DMS153 treated with DMSO at 0.1 percent for 48 hours (cell line): ENCODE data around the gene LMTK3.

Experiments used
- DNase-seq: peaks from one replicate; lab custom pipeline; 2025; ENCODE audit not compliant: unreplicated experiment; lab: John Stamatoyannopoulos, UW

The LMTK3 gene

DNA sequence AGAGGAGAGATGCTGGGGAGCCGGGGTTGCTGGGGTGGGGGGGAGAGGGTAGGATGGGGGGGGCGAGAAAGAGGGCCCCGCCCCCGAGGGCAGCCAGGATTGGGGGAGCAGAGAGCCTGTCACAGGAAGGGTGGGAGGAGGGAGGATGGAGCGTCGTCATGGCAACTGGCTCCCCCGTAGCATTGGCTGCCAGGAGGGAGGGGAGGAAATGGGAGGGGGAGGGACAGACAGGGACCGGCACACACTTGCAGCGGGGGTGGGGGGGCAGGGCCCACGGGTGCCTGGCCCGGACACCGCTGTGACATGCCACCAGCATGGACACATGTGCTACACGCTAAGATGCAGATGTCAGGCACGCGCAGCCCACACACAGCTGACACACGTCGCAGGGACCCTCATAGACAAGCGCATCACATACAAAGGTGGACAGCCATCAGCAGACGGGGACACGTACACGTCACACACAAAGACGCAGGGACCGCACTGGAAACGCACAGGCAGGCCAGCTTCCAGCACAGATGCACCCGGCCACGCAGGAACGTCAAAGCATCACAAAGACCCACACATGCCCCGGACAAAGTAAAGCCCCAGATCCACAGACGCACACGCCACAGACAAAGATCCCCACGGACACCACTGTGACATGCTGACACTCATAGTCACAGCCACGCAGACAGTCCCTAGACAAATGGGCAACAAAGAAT is at the start of gene LMTK3:
Gene LMTK3, minus strand, starts transcription at position 36 of the 704 bp plus-strand sequence. CDS start 259 bp downstream, outside the sequence.
- no peak for DNase-seq

DNA sequence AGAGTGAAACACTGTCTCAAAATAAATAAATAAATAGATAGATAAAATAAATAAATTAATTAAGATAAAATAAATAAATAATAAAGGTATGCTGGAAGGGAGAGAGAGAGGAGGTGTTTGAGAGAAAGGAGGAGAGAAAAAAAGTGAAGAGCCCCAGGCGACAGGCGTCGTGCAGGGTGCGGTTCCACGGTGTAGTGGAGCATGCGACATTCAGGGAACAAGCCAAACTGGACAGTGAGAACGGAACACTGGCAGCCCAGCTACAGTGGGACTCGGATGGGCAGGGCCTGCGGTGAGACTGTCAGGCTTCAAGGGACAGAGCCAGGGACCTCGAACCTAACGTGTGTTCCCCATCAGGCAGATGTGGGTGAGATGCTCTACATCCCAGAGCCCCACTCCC is 49.8 kb upstream of the LMTK3 start:
- DNase-seq: no peak

DNA sequence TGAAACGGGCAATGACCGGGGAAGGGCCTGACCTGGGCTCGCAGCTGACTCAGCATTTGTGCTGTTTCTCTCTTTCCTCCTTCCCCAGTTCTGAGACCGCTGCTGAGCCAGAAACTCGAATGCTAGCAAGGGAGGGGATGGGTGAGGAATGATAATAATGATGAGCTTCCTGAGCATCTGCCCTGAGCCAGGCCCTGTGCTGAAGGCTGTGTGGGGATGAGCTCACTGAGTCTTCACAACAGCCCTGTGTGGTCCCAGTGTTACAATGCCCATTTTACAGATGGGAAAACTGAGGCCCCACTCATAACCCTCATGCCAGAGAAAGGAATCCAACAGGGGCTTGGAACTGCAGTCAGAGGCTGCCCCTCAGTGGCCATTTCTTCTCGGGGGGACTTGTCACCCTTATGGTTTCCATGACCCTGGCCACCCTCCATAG is 48.5 kb upstream of the LMTK3 start:
- DNase-seq: no peak

DNA sequence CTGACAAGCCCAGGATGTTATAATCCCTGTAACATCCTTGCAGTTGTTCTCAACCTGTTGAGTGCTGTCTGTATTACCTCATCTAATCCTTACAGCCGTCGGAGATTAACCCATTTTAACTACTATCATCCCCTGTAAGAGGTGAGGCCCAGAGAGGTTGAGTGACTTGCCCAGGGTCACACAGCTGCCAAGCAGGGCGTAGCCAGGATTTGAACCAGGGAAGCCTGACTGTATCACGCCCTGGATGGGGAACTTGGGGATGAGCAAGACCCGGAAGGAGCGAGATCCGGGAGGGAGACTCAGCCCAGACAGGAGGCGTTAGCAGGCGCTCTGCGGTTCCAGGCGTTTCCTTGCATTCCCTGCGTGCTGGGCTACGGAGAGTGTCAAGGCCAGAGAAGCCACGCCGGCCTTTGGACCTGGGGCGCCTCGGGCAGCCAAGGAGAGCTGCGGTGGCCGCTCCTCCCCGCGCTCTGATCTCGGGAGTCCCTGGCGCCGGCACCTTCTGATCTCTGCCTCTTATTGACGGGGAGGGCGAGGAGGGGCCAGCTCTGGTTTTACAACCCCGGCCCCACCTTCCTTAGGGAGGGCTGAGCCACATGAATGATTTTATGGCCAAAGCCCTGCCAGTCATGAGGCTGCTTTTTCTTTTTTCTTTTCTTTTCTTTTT is 46.5 kb upstream of the LMTK3 start:
- DNase-seq: no peak

DNA sequence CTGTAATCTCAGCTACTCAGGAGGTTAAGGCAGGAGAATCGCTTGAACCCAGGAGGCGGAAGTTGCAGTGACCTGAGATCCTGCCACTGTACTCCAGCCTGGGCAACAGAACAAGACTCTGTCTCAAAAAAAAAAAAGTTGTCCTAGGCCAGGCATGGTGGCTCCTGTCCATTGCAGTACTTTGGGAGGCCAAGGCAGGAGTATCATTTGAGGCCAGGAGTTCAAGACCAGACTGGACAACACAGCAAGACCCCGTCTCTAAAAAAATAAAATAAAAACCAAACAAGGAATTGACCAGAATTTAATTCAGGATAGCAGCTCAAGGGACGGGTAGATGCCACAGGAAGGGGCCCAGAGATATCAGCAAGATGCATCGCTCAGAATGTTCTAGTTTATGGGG is 45.2 kb upstream of the LMTK3 start:
- no peak for DNase-seq

DNA sequence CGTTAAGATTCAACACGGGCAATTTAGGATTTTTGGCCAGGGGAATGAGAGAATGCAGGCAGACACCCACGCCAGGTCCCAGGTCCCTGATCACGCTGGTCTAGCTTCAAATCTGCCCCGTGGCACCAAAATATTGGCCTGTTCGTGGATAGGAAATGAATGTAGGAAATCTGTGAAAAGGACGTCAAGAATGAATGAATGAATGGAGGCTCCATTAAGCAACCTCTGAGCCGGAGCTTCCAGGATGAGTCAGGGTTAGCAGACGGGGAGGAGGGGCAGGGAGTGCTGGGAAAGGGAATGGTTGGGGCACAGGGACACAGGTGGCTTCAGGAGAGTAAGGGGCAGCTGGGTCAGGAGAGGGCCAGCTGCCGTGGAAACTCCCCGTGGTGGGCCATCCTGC is 44.5 kb upstream of the LMTK3 start:
- no peak for DNase-seq

GRCh38 chr19:48554385-48555091 is 42.9 kb upstream of the LMTK3 start:
- DNase-seq: no peak

- no peak for DNase-seq
Observed at GRCh38 chr19:48553676-48554384, 42.2 kb upstream of the LMTK3 start.

DNA sequence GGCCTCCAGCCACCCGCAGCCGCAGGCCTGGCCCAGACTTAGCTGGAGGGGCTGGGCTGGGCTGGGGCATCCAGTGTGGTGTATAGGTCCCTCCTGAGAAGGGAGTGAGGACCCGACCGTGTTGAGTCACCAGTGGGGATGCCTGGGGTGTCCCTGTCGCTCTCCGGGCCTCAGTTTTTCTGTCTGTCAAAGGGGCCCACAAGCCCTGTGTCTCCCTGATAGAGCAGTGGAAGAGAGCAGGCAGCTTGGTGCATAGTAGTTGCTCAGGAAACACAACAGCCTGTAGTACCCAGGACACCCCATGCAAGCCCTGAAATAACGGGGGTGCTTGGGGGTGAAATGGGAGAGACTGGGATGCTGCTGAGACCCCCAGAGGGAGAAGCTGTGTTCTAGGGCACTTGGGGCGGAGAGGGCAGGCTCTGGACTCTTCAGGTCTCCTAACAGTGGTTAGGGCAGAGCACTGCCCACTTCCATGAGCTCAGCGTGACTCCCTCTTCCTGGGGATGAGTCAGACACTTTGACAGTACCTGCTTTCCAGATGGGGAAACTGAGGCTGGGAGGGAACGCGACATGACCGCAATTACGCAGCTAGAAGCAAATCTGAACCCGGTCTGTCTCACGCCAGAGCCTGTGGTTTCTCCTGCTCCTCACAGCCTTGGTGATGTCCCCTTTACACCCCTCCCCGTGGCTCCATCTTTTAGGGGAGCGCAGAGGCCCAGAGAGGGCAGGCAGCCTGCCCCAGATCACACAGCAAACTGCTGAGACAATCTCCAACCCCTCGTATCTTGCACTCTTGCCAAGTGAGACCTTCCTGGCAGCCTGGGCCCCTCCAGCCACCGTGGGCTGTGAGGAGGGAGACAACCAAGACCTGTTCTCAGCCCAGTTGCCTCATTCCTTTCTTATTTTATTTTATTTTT is 41.0 kb upstream of the LMTK3 start:
- no peak for DNase-seq

- DNase-seq: peak; percentile 81
Observed at GRCh38 chr19:48551437-48552302, 40.0 kb upstream of the LMTK3 start, which contains the start of gene SULT2B1. Gene SULT2B1, plus strand, starts transcription at chr19:48552172. Its CDS starts 81 bp downstream, at chr19:48552253.

DNA sequence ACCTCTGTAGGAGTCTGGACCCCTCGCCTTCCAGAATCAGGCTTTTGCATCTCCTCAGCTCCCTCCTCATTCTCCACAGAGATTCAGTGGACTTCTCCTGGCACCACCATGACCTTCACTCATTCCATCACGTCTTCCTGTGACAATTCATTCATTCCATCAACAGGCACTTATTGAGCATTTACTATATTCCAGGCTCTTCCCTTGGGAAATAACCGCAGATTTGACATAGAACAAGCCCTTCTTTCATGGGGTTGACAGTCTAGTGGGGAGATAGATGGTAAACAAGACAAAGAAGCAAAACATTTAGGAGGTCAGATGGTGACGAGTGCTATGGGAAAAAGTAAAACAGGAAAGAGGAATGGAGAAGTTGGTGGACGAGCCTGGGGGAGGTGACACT is 37.7 kb upstream of the LMTK3 start:
- DNase-seq: no peak

DNA sequence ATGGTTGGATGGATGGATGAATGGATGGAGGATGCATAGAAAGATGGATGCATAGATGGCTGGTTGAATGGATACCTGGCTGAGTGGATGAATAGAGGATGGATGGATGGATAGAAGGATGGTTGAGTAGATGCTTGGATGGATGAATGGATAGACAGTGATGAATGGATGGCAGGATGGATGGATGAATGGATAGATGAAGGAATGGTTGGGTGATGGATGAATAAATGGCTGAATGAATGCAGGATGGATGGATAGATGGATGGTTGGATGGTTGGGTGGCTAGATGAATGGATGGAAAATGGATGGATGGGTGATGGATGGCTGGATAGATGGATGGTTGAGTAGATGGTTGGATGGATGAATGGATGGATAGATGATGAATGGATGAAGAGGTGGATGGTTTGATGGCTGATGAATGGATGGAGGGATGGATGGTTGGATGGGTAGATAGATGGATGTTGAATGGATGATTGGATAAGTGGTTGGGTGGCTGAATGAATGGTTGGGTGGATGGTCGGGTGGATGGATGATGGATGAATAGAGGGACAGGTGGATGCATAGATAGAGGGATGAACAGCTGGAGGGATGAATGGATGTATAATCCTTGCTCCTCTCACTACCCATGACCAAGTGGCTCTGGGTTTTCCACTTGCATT is 36.7 kb upstream of the LMTK3 start:
- no peak for DNase-seq

DNA sequence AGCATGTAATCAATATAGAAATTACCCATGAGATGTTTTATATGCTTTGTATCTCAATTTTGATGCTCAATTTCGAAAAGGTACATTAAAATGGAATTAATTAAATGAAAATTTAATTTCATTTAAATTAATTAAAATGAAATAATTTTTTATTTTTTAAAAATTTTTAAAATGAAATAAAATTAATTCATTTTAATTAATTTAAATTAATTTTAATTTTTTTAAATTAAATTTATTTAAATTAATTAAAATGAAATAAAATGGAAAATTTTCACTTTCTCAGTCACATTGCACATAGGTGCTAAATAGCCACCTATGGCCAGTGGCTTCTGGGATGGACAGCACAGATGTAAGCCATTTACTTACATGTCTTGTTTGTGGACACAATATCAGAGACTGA is 36.1 kb upstream of the LMTK3 start:
- DNase-seq: no peak

DNA sequence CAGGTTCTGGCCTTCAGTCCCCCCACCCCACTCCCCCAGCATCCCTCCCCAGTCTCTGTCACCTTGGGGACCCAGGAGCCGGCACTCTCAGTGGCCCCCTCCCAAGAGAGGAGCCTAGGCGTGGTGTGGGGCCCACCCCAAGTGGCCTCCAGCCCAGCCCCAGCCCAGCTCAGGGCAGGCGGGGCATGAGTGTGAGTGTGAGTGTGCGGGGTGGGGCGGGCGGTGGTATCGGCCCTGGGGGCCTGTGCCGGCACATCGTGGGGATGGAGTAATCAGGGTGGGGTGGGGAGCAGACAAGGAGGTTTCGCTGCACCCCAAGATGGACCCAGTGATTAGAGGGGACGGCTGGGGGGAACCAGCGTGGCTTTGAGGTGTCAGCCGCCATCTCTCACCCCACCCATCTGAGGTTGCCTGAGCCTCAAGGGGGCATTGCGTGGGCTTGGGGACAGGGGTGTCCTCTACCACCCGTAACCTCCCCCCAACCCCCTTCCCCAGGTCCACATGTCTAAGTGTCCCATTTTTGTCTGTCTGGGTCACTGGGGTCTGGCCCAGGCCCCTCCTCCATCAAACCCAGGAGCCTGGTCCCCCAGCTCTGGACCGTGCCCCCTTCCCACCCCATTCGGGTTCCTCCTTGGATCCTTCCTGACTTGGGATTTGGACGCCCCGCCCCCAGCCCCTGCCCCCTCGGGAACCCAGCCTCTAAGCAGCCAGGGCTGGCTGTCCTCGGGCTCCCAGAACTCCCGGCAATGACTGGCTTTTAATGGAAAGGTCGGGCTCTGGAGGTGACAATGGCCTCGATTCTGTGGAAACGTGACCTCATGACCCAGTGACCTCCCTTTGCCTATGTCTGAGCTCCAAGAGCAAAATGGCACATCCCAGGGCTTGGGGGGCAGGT is 33.5 kb upstream of the LMTK3 start:
- DNase-seq: no peak

DNA sequence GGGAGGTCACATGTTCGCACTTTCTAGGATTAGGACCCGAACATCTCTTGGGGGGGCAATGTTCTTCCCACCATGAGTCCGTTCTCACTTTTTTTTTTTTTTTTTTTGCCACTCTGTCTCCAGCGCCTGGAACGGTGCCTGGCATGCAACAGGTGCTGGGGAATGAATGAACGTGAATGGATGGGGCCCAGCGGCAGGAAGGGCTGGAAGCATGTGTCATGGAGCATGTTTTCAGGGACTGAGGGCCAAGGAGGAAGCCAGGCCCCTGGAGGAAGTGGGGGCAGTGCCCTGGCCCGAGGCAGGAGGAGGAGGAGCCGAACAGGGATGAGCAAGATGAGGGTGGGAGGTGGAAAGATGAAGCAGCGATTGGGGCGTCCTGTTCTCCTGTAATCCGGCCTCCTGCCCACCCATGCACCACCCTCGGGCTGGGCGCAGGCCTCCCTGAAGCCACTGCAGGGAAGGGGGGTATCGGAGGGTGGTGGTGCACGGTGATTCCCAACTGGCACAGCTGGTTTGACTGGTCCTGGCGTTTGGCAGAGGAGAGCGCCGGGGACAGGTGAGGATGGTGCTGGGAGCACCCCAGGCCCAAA is 31.6 kb upstream of the LMTK3 start:
- DNase-seq: no peak

DNA sequence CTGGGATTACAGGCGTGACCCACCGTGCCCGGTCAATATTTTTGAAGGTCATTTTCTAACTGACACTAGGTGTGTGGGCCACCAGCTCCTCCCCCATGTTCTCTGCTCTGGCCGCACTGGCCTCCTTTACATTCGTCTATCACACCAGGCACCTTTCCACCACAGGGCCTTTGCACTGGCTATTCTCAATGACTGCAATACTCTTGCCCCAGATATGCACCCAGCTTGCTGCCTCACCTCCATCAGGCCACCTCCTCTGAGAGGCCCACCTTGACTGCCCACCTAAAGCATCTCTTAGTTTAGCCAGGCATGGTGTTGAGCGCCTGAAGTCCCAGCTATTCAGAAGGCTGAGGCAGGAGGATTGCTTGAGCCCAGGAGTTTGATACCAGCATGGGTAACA is 30.2 kb upstream of the LMTK3 start:
- no peak for DNase-seq

- DNase-seq: peak; percentile 31
Observed at GRCh38 chr19:48540110-48540509, 28.5 kb upstream of the LMTK3 start.
